ENCODE results near the gene TMEM89.

TMEM89 gene, protein sequence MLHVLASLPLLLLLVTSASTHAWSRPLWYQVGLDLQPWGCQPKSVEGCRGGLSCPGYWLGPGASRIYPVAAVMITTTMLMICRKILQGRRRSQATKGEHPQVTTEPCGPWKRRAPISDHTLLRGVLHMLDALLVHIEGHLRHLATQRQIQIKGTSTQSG

GRCh38 chr3:48621461-48621869 is at the start of gene TMEM89:
Gene TMEM89, minus strand, starts transcription at chr3:48621769. Its CDS starts 13 bp downstream, at chr3:48621756.
- H3K4me3 Mint-ChIP-seq, result no peak within 1 kb of the TSS
- H3K36me3 Mint-ChIP-seq (ENCODE audit: insufficient read depth), result peaks cover 2% of the 10 kb centered on the region
- H3K27ac Mint-ChIP-seq (ENCODE audit: low read depth), result no peak within 1 kb of the TSS
- no peaks in the 10 kb centered on the region for H3K9me3 Mint-ChIP-seq
- peaks cover 6% of the 10 kb centered on the region for H3K4me1 Mint-ChIP-seq
- ATAC-seq (replicated peaks; ENCODE audit: extremely low read depth, poor library complexity, severe bottlenecking) (no peak), DNase-seq (ENCODE audit: low spot score in 2 of 2) (no peak)
- no peaks in the 10 kb centered on the region for H3K27me3 Mint-ChIP-seq

- Mint-ChIP-seq H3K4me3 (no peak overlapping the region), H3K9me3 (no peaks in the 10 kb centered on the region), H3K36me3 (ENCODE audit: insufficient read depth) (peaks cover 15% of the 10 kb centered on the region)
These were observed 43.4 kb upstream of the TMEM89 start for GRCh38 chr3:48664929-48665328.

DNA sequence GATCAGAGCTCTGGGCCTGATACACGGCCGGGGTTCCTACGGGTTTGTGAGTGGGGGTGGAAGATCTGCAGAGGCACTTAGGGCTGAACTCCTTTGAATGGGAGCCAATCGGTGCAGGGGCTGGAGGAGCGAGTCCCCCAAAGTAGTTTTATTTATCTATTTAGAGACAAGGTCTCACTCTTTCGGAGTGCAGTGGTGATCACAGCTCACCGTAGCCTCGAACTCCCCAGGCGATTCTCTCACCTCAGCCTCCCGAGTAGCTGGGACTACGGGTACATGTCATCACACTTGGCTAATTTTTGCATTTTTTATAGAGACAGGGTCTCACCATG is 42.7 kb upstream of the TMEM89 start:
- DNase-seq (ENCODE audit: low spot score in 2 of 2), result no peak
- peak overlapping the region; percentile 80 for H3K27ac Mint-ChIP-seq (ENCODE audit: low read depth)
- H3K4me3 Mint-ChIP-seq, result peak overlapping the region; percentile 80
- H3K9me3 Mint-ChIP-seq, result no peaks in the 10 kb centered on the region
- peaks cover 17% of the 10 kb centered on the region for H3K4me1 Mint-ChIP-seq
- ATAC-seq (replicated peaks; ENCODE audit: extremely low read depth, poor library complexity, severe bottlenecking), result no peak
- peaks cover 14% of the 10 kb centered on the region for H3K27me3 Mint-ChIP-seq
- H3K36me3 Mint-ChIP-seq (ENCODE audit: insufficient read depth), result peaks cover 15% of the 10 kb centered on the region

More at GRCh38 chr3:48664929-48665328, 43.4 kb upstream of the TMEM89 start:
- H3K27ac Mint-ChIP-seq (ENCODE audit: low read depth), result no peak overlapping the region
- H3K27me3 Mint-ChIP-seq, result peaks cover 14% of the 10 kb centered on the region
- peaks cover 17% of the 10 kb centered on the region for H3K4me1 Mint-ChIP-seq
- ATAC-seq (replicated peaks; ENCODE audit: extremely low read depth, poor library complexity, severe bottlenecking), result no peak
- no peak for DNase-seq (ENCODE audit: low spot score in 2 of 2)

GRCh38 chr3:48663489-48664312 is 42.1 kb upstream of the TMEM89 start:
- Mint-ChIP-seq H3K9me3 (no peaks in the 10 kb centered on the region), H3K27me3 (peaks cover 14% of the 10 kb centered on the region), H3K4me3 (peak overlapping the region; percentile 80), H3K4me1 (peaks cover 17% of the 10 kb centered on the region), H3K27ac (ENCODE audit: low read depth) (peak overlapping the region; percentile 80), H3K36me3 (ENCODE audit: insufficient read depth) (peaks cover 15% of the 10 kb centered on the region)
- peak; percentile 78 to 81 for DNase-seq (ENCODE audit: low spot score in 2 of 2)
- peak; percentile 76 for ATAC-seq (replicated peaks; ENCODE audit: extremely low read depth, poor library complexity, severe bottlenecking)

GRCh38 chr3:48662753-48663488 is 41.4 kb upstream of the TMEM89 start, which contains the start of gene CELSR3:
Gene CELSR3, minus strand, starts transcription at chr3:48662886. Its CDS starts 252 bp downstream, at chr3:48662634.
- peak within 1 kb of the TSS; percentile 80 for H3K27ac Mint-ChIP-seq (ENCODE audit: low read depth)
- ATAC-seq (replicated peaks; ENCODE audit: extremely low read depth, poor library complexity, severe bottlenecking) (peak; percentile 40), DNase-seq (ENCODE audit: low spot score in 2 of 2) (peak; percentile 33 to 41)
- H3K4me1 Mint-ChIP-seq, result peaks cover 17% of the 10 kb centered on the region
- peak within 1 kb of the TSS; percentile 80 for H3K4me3 Mint-ChIP-seq
- peaks cover 14% of the 10 kb centered on the region for H3K27me3 Mint-ChIP-seq
- H3K36me3 Mint-ChIP-seq (ENCODE audit: insufficient read depth), result peaks cover 15% of the 10 kb centered on the region
- no peaks in the 10 kb centered on the region for H3K9me3 Mint-ChIP-seq

- Mint-ChIP-seq H3K4me3 (peak overlapping the region; percentile 80), H3K9me3 (no peaks in the 10 kb centered on the region), H3K27ac (ENCODE audit: low read depth) (peak overlapping the region; percentile 80), H3K36me3 (ENCODE audit: insufficient read depth) (peaks cover 15% of the 10 kb centered on the region), H3K27me3 (peaks cover 14% of the 10 kb centered on the region), H3K4me1 (peaks cover 17% of the 10 kb centered on the region)
- ATAC-seq (replicated peaks; ENCODE audit: extremely low read depth, poor library complexity, severe bottlenecking) (no peak), DNase-seq (ENCODE audit: low spot score in 2 of 2) (no peak)
These were observed 40.7 kb upstream of the TMEM89 start for GRCh38 chr3:48662145-48662752.

DNA sequence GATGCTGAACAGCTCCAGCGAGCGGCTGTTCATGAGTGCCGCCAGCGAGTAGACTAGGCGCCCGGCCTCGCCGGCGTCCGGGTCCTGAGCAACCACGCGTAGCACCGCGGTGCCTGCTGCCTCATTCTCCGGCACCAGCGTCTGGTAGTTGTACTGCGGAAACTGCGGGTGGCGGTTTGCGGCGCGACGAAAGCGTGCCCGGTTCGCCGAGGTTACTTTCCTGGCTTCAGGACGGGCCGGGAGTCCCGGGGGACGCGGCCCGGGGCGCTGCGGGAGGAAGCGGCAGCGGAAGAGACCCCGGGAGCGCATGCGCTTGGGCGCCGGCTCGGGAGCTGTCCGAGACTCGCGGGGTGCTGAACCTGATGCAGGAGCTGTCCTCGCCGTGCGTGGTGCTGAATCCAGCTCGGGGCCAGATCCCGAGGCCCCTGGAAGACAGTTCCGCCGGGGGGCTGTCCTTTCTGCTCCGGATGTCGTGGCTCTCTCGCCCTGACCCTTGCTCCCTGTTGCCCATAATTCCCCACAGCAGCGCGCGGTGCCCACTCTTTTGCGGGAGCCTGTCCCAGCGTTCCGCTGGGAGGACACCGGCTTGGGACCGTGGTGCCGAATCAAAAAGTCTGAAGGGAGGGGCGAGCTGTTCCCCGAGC is 40.1 kb upstream of the TMEM89 start:
- Mint-ChIP-seq H3K4me3 (peak overlapping the region; percentile 55), H3K27me3 (peaks cover 14% of the 10 kb centered on the region), H3K36me3 (ENCODE audit: insufficient read depth) (peaks cover 15% of the 10 kb centered on the region), H3K4me1 (peaks cover 17% of the 10 kb centered on the region), H3K9me3 (no peaks in the 10 kb centered on the region), H3K27ac (ENCODE audit: low read depth) (peak overlapping the region; percentile 80)
- ATAC-seq (replicated peaks; ENCODE audit: extremely low read depth, poor library complexity, severe bottlenecking) (peak; percentile 13), DNase-seq (ENCODE audit: low spot score in 2 of 2) (peak; percentile 59 to 83)

DNA sequence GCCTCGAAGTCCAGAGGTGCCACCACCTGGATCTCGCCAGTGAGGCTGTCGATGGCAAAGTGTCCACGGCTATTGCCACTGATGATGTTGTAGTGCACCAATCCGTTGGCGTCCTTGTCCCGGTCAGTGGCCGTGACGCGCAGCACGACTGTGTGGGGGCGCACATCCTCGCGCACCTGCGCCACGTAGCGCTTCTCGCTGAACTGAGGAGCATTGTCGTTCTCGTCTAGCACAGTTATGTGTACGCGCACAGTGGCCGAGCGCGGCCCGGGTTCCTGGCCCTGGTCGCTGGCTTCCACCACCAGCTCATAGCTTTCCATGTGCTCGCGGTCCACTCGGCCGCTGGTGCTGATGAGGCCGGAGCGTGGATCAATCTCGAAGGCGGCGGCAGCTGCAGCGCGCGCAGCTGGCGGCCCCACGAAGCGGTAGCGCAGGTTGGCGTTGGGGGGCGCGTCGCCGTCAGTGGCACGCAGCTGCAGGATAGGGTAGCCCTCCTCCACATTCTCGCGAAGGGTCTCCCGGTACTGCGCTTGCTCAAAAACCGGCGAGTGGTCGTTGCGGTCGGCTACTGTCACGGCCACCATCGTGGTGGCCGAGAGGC is 39.3 kb upstream of the TMEM89 start:
- ATAC-seq (replicated peaks; ENCODE audit: extremely low read depth, poor library complexity, severe bottlenecking) (no peak), DNase-seq (ENCODE audit: low spot score in 2 of 2) (no peak)
- Mint-ChIP-seq H3K27me3 (peaks cover 14% of the 10 kb centered on the region), H3K4me1 (peaks cover 17% of the 10 kb centered on the region), H3K4me3 (no peak overlapping the region), H3K9me3 (no peaks in the 10 kb centered on the region), H3K36me3 (ENCODE audit: insufficient read depth) (peaks cover 17% of the 10 kb centered on the region), H3K27ac (ENCODE audit: low read depth) (no peak overlapping the region)

GRCh38 chr3:48656841-48657281 is 35.3 kb upstream of the TMEM89 start:
- H3K9me3 Mint-ChIP-seq, result no peaks in the 10 kb centered on the region
- H3K4me3 Mint-ChIP-seq, result peak overlapping the region; percentile 79
- DNase-seq (ENCODE audit: low spot score in 2 of 2) (peak in 1 of 2 donors; percentile 36), ATAC-seq (replicated peaks; ENCODE audit: extremely low read depth, poor library complexity, severe bottlenecking) (no peak)
- H3K36me3 Mint-ChIP-seq (ENCODE audit: insufficient read depth), result peaks cover 12% of the 10 kb centered on the region
- H3K4me1 Mint-ChIP-seq, result no peaks in the 10 kb centered on the region
- no peaks in the 10 kb centered on the region for H3K27me3 Mint-ChIP-seq
- H3K27ac Mint-ChIP-seq (ENCODE audit: low read depth), result no peak overlapping the region

- ATAC-seq (replicated peaks; ENCODE audit: extremely low read depth, poor library complexity, severe bottlenecking) (peak; percentile 80), DNase-seq (ENCODE audit: low spot score in 2 of 2) (peak; percentile 77 to 84)
- Mint-ChIP-seq H3K9me3 (no peaks in the 10 kb centered on the region), H3K27ac (ENCODE audit: low read depth) (peak overlapping the region; percentile 69), H3K4me1 (no peaks in the 10 kb centered on the region), H3K36me3 (ENCODE audit: insufficient read depth) (peaks cover 10% of the 10 kb centered on the region), H3K27me3 (no peaks in the 10 kb centered on the region), H3K4me3 (peak overlapping the region; percentile 79)
These were observed 34.7 kb upstream of the TMEM89 start for GRCh38 chr3:48656061-48656840.

DNA sequence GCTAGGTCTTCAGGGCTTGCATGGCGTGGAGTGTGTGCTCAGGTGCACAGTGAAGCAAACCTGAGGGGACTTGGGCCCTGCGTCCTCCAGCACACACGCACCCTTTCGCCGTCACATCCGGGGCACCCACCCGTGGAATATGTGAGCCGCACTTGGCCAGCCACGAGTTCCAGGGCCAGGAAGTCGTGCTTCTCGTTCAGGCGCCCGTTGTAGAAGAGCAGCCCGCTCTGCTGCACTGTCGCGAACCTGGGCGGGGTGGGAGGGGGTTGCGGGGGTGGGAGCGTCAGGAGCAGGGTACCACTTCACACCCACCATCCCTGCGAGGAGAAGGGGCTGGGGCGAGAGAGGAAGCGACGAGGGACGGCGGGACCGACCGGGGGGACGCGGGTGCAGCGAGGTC is 34.0 kb upstream of the TMEM89 start:
- Mint-ChIP-seq H3K27me3 (no peaks in the 10 kb centered on the region), H3K4me1 (no peaks in the 10 kb centered on the region), H3K9me3 (no peaks in the 10 kb centered on the region), H3K36me3 (ENCODE audit: insufficient read depth) (peaks cover 8% of the 10 kb centered on the region), H3K27ac (ENCODE audit: low read depth) (peak overlapping the region; percentile 69), H3K4me3 (peak overlapping the region; percentile 79)
- DNase-seq (ENCODE audit: low spot score in 2 of 2), result peak in 1 of 2 donors; percentile 31
- ATAC-seq (replicated peaks; ENCODE audit: extremely low read depth, poor library complexity, severe bottlenecking), result peak; percentile 54
